ENCODE measurements around the gene EDAR. TPM values are rescaled to one million over a fixed set of nuclear protein-coding genes. Genes with fewer than 3 reads are reported as not detected.

Gene EDAR
- polyA plus RNA-seq, 1 experiment = not detected

- H3K27me3 ChIP-seq (ENCODE audit: control insufficient read depth, insufficient read depth, low read length) = peaks cover 11% of the 10 kb centered on the region
- peak; percentile 20 for TF ChIP-seq CTCF (IDR thresholded peaks at IDR 0.05; ENCODE audit: low read depth, low read length)
- H3K9me3 ChIP-seq (ENCODE audit: control insufficient read depth, insufficient read depth, low read length) = peaks cover 8% of the 10 kb centered on the region
- no peak for DNase-seq (ENCODE audit: low read depth, low spot score)
- ChIA-PET POLR2A (no interaction called here), CTCF (interaction anchor here (0.9 kb wide), 1 partner anchor 60 kb away, joined by 3 read pairs; no protein-coding TSS in a partner anchor)
- no peak overlapping the region for H3K4me3 ChIP-seq (ENCODE audit: low read depth, low read length)
- H3K27ac ChIP-seq (ENCODE audit: low read depth, low read length) = no peak overlapping the region
Observed at GRCh38 chr2:108944601-108945331, 44.3 kb downstream of the EDAR start.

DNA sequence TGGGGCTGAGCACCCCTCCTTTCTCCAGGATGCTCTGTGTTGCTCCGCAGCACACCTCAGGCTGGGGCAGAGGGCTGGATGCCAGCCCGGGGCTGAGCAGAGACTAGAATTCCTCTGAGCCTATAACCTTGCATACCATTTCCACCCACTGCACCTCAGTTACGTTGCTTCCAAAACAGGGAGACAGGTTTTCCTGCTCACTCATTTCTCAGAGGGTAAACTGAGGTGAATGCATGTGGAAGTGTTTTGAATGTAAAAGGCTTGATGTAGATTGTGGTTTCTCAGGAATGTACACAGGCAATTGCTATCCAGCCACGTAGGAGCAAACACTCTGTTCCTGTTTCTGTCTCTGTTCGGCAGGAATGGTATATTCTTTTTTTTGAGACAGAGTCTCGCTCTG lies 45.3 kb downstream of the EDAR start:
- no peak for TF ChIP-seq CTCF (IDR thresholded peaks at IDR 0.05; ENCODE audit: low read depth, low read length)
- ChIA-PET POLR2A (no interaction called here), CTCF (no interaction called here)
- DNase-seq (ENCODE audit: low read depth, low spot score) = no peak
- H3K27ac ChIP-seq (ENCODE audit: low read depth, low read length) = no peak overlapping the region
- H3K4me3 ChIP-seq (ENCODE audit: low read depth, low read length) = no peak overlapping the region
- H3K9me3 ChIP-seq (ENCODE audit: control insufficient read depth, insufficient read depth, low read length) = peaks cover 8% of the 10 kb centered on the region
- H3K27me3 ChIP-seq (ENCODE audit: control insufficient read depth, insufficient read depth, low read length) = peaks cover 12% of the 10 kb centered on the region

DNA sequence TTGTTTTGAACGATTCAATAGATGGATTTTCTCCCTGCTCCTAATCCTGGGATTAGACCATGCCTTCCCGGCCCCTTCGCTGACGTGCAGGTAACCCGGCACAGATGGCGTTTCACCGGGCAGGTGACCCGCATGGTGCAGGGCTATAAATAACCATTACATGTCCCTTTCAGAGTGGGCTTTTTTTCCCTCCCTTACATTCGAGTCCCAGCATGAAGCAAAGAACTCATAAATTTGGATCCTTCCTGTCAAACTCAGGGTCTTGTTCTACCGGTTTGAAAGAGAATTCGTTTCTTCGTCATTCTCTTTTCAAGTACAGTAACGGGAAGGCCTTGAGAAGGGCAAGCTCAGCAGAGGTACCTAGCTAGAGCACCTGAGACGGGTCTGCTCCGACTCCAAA lies 46.1 kb downstream of the EDAR start:
- ChIA-PET CTCF (no interaction called here), POLR2A (no interaction called here)
- H3K4me3 ChIP-seq (ENCODE audit: low read depth, low read length) = no peak overlapping the region
- H3K27me3 ChIP-seq (ENCODE audit: control insufficient read depth, insufficient read depth, low read length) = peaks cover 12% of the 10 kb centered on the region
- no peak for TF ChIP-seq CTCF (IDR thresholded peaks at IDR 0.05; ENCODE audit: low read depth, low read length)
- peaks cover 8% of the 10 kb centered on the region for H3K9me3 ChIP-seq (ENCODE audit: control insufficient read depth, insufficient read depth, low read length)
- no peak for DNase-seq (ENCODE audit: low read depth, low spot score)
- no peak overlapping the region for H3K27ac ChIP-seq (ENCODE audit: low read depth, low read length)

DNA sequence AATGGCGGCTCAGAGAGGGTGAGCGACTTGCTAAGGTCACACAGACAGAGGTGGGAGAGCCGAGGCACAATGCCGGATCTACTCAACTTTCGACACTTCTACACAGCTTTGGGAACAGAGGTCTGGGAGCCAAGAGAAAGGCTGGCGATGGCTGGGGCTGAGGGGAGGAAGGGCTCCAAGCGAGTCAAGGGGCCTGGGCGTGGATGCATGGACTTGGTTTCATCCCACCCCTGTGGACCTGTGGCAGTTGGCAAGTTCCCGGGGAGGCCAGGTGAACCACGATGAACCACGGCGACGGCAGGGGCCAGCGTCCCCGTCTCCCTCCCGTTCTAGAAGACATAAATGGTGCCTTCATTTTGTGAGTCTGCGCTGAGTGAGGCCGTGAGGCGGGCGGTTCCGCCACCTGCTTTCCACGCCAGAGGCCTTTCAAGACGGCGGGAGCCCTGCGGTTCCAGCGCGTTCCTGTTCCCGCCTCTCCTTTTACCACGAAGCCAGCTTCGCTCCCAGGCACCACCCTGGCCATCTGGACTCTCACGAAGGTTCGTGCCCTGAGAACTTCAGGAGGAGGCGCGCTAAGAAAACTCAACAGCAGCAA lies 46.7 kb downstream of the EDAR start:
- ChIA-PET POLR2A (no interaction called here), CTCF (no interaction called here)
- DNase-seq (ENCODE audit: low read depth, low spot score) = no peak

More for the DNA sequence above, 46.7 kb downstream of the EDAR start:
- peaks cover 14% of the 10 kb centered on the region for H3K27me3 ChIP-seq (ENCODE audit: control insufficient read depth, insufficient read depth, low read length)
- no peak overlapping the region for H3K27ac ChIP-seq (ENCODE audit: low read depth, low read length)
- TF ChIP-seq CTCF (IDR thresholded peaks at IDR 0.05; ENCODE audit: low read depth, low read length) = no peak
- peaks cover 5% of the 10 kb centered on the region for H3K9me3 ChIP-seq (ENCODE audit: control insufficient read depth, insufficient read depth, low read length)
- no peak overlapping the region for H3K4me3 ChIP-seq (ENCODE audit: low read depth, low read length)
